Transverse colon (tissue), 4 donors: ENCODE data around the gene SLC25A43.

Source experiments
- CTCF ChIP-seq, 5 experiments: fragments of 200-600 bp in 3 of 5; fragments of 450-650 bp in 2 of 5; sonication (generic) in 3 of 5; IDR thresholded peaks; 1 replicate in 2 of 5; 2 replicates in 3 of 5; pipeline ENCODE4 v1.5.1; 2016 to 2017; ENCODE audit warnings: antibody characterized with exemption in 5 of 5, inconsistent platforms in 3 of 5, mild to moderate bottlenecking in 2 of 5, moderate library complexity in 1 of 5
- EP300 ChIP-seq: sonication (generic); formaldehyde crosslinking; IDR thresholded peaks from one replicate; pipeline ENCODE4 v1.6.1; 2017; ENCODE audit warnings: antibody characterized with exemption, low read depth
- POLR2A ChIP-seq: fragments of 450-650 bp; IDR thresholded peaks from one replicate; pipeline ENCODE4 v1.6.1; 2016; ENCODE audit warnings: antibody characterized with exemption, mild to moderate bottlenecking, moderate library complexity
- POLR2AphosphoS5 ChIP-seq, 3 donors: sonication (generic); formaldehyde crosslinking; IDR thresholded peaks; one replicate each; pipeline ENCODE4 v1.6.1; 2016; ENCODE audit warnings: antibody characterized with exemption in 3 of 3

- no peak for TF ChIP-seq CTCF (IDR thresholded peaks at IDR 0.05)
- no peak for TF ChIP-seq EP300
- TF ChIP-seq POLR2AphosphoS5 (IDR thresholded peaks at IDR 0.05), result no peak
- TF ChIP-seq POLR2A, result no peak
Observed at GRCh38 chrX:119495734-119496726, 96.9 kb downstream of the SLC25A43 start.
